HEK293 (cell line): ENCODE results near the gene KDM3B.

Experiments used
- CTCF ChIA-PET: fragments of 350-600 bp; formaldehyde crosslinking; extraction: SDS; loops from one replicate; lab custom pipeline; 2021; ENCODE audit warnings: antibody characterized with exemption; lab: Yijun Ruan, JAX
- POLR2A ChIA-PET: fragments of 300-600 bp; formaldehyde crosslinking; extraction: SDS; loops from one replicate; lab custom pipeline; 2020; ENCODE audit warnings: antibody characterized with exemption, inconsistent platforms; lab: Yijun Ruan, JAX
- H3K27ac ChIP-seq: fragments of 200-500 bp; sonication (Bioruptor generic); 2 replicates; pipeline ENCODE4 v1.5.1; 2014; ENCODE audit warnings: low read depth, low read length, control low read depth, inconsistent platforms; ENCODE audit errors: extremely low read depth
- H3K36me3 ChIP-seq, 2 experiments: fragments of 200-500 bp in 1 of 2; sonication (Bioruptor generic) in 1 of 2; 1 replicate in 1 of 2; 2 replicates in 1 of 2; pipeline ENCODE4 v1.5.1; 2014 to 2017; ENCODE audit warnings: inconsistent platforms in 2 of 2, low read length in 2 of 2; ENCODE audit not compliant: control insufficient read depth in 2 of 2, insufficient read depth in 1 of 2
- H3K4me1 ChIP-seq: fragments of 200-500 bp; sonication (Bioruptor generic); 2 replicates; pipeline ENCODE4 v1.5.1; 2014; ENCODE audit warnings: mild to moderate bottlenecking, low read length, inconsistent platforms; ENCODE audit not compliant: control insufficient read depth, insufficient read depth
- H3K4me3 ChIP-seq: 2 replicates; pipeline ENCODE4 v1.5.1; 2011; ENCODE audit warnings: low read depth, mild to moderate bottlenecking, control low read depth, low read length, moderate library complexity
- H3K9me3 ChIP-seq: fragments of 200-500 bp; sonication (Bioruptor generic); 2 replicates; pipeline ENCODE4 v1.5.1; 2014; ENCODE audit warnings: low read depth, low read length, inconsistent platforms; ENCODE audit not compliant: control insufficient read depth, insufficient read depth
- BCL11B ChIP-seq: fragments of 450-650 bp; formaldehyde crosslinking; IDR thresholded peaks from 2 replicates; pipeline ENCODE4 v1.5.1; 2016; ENCODE audit warnings: low read depth, missing biosample characterization, missing genetic modification characterization
- FEZF1 ChIP-seq: fragments of 450-650 bp; formaldehyde crosslinking; IDR thresholded peaks from 2 replicates; pipeline ENCODE4 v1.5.1; 2016; ENCODE audit warnings: missing biosample characterization, missing genetic modification characterization
- MEIS1 ChIP-seq: sonication (generic); formaldehyde crosslinking; IDR thresholded peaks from 2 replicates; pipeline ENCODE4 v1.8.1; 2022; ENCODE audit warnings: missing genetic modification reagents, mild to moderate bottlenecking, borderline replicate concordance
- PRDM1 ChIP-seq: fragments of 450-650 bp; formaldehyde crosslinking; IDR thresholded peaks from 2 replicates; pipeline ENCODE4; 2016; ENCODE audit warnings: missing biosample characterization, missing genetic modification characterization
- SALL2 ChIP-seq: fragments of 450-650 bp; formaldehyde crosslinking; IDR thresholded peaks from 2 replicates; pipeline ENCODE4 v1.5.0; 2017; ENCODE audit warnings: missing biosample characterization, mild to moderate bottlenecking, missing genetic modification characterization, borderline replicate concordance
- TCF7L2 ChIP-seq: IDR thresholded peaks from 2 replicates; pipeline ENCODE4 v1.6.1; 2011; ENCODE audit warnings: low read depth, mild to moderate bottlenecking, inconsistent platforms, low read length, moderate library complexity, borderline replicate concordance
- ZIC2 ChIP-seq: fragments of 450-650 bp; formaldehyde crosslinking; IDR thresholded peaks from 2 replicates; pipeline ENCODE4 v1.5.1; 2016; ENCODE audit warnings: missing biosample characterization, missing genetic modification characterization
- ZNF114 ChIP-seq: fragments of 450-650 bp; formaldehyde crosslinking; IDR thresholded peaks from 2 replicates; pipeline ENCODE4 v1.5.0; 2017; ENCODE audit warnings: missing biosample characterization, missing genetic modification characterization
- ZNF138 ChIP-seq: fragments of 450-650 bp; formaldehyde crosslinking; IDR thresholded peaks from 2 replicates; pipeline ENCODE4 v1.5.1; 2016; ENCODE audit warnings: missing biosample characterization, missing genetic modification characterization, borderline replicate concordance
- ZNF140 ChIP-seq: fragments of 450-650 bp; formaldehyde crosslinking; IDR thresholded peaks from 2 replicates; pipeline ENCODE4 v1.5.1; 2016; ENCODE audit warnings: missing biosample characterization, missing genetic modification characterization
- ZNF266 ChIP-seq: fragments of 450-650 bp; formaldehyde crosslinking; IDR thresholded peaks from 2 replicates; pipeline ENCODE4 v1.5.1; 2016; ENCODE audit warnings: missing biosample characterization, missing genetic modification characterization, low read depth
- ZNF274 ChIP-seq, 2 experiments: fragments of 200-500 bp in 1 of 2; fragments of 450-650 bp in 1 of 2; sonication (Bioruptor generic) in 1 of 2; formaldehyde crosslinking in 1 of 2; IDR thresholded peaks; 2 replicates each; pipeline versions ENCODE4 v1.5.1 to v1.6.1; 2014 to 2016; ENCODE audit warnings: borderline replicate concordance in 1 of 2, inconsistent platforms in 1 of 2, low read length in 1 of 2, missing biosample characterization in 1 of 2, missing genetic modification characterization in 1 of 2
- ZNF302 ChIP-seq: fragments of 450-650 bp; formaldehyde crosslinking; IDR thresholded peaks from 2 replicates; pipeline ENCODE4 v1.5.1; 2016; ENCODE audit warnings: missing biosample characterization, missing genetic modification characterization, low read depth
- ZNF335 ChIP-seq: fragments of 450-650 bp; formaldehyde crosslinking; conservative IDR thresholded peaks from 2 replicates; pipeline ENCODE4 v1.5.1; 2016; ENCODE audit warnings: missing biosample characterization, missing genetic modification characterization
- ZNF350 ChIP-seq: fragments of 450-650 bp; formaldehyde crosslinking; IDR thresholded peaks from 2 replicates; pipeline ENCODE4 v1.5.0; 2017; ENCODE audit warnings: missing biosample characterization, mild to moderate bottlenecking, missing genetic modification characterization
- ZNF366 ChIP-seq: fragments of 450-650 bp; formaldehyde crosslinking; conservative IDR thresholded peaks from 2 replicates; pipeline ENCODE4 v1.5.1; 2016; ENCODE audit warnings: missing biosample characterization, missing genetic modification characterization
- ZNF404 ChIP-seq: fragments of 450-650 bp; formaldehyde crosslinking; IDR thresholded peaks from 2 replicates; pipeline ENCODE4 v1.5.1; 2017; ENCODE audit warnings: missing biosample characterization, missing genetic modification characterization
- ZNF423 ChIP-seq: fragments of 450-650 bp; formaldehyde crosslinking; IDR thresholded peaks from 2 replicates; pipeline ENCODE4 v1.5.1; 2016; ENCODE audit warnings: missing biosample characterization, missing genetic modification characterization
- ZNF501 ChIP-seq: fragments of 450-650 bp; formaldehyde crosslinking; IDR thresholded peaks from 2 replicates; pipeline ENCODE4 v1.5.1; 2016; ENCODE audit warnings: missing biosample characterization, missing genetic modification characterization
- ZNF510 ChIP-seq: fragments of 450-650 bp; formaldehyde crosslinking; IDR thresholded peaks from 2 replicates; pipeline ENCODE4 v1.5.1; 2018; ENCODE audit warnings: mild to moderate bottlenecking, missing genetic modification characterization, missing biosample characterization; ENCODE audit not compliant: insufficient replicate concordance
- ZNF529 ChIP-seq: fragments of 450-650 bp; formaldehyde crosslinking; IDR thresholded peaks from 2 replicates; pipeline ENCODE4 v1.5.1; 2017; ENCODE audit warnings: missing genetic modification characterization, missing biosample characterization; ENCODE audit not compliant: insufficient replicate concordance
- ZNF544 ChIP-seq: fragments of 450-650 bp; formaldehyde crosslinking; IDR thresholded peaks from 2 replicates; pipeline ENCODE4 v1.5.0; 2017; ENCODE audit warnings: missing biosample characterization, missing genetic modification characterization
- ZNF571 ChIP-seq: fragments of 450-650 bp; formaldehyde crosslinking; IDR thresholded peaks from 2 replicates; pipeline ENCODE4 v1.5.0; 2017; ENCODE audit warnings: missing biosample characterization, missing genetic modification characterization
- ZNF580 ChIP-seq: fragments of 450-650 bp; formaldehyde crosslinking; IDR thresholded peaks from 2 replicates; pipeline ENCODE4 v1.5.1; 2016; ENCODE audit warnings: missing biosample characterization, missing genetic modification characterization
- ZNF623 ChIP-seq: fragments of 450-650 bp; formaldehyde crosslinking; IDR thresholded peaks from 2 replicates; pipeline ENCODE4 v1.5.1; 2016; ENCODE audit warnings: missing biosample characterization, missing genetic modification characterization
- ZNF639 ChIP-seq: fragments of 450-650 bp; formaldehyde crosslinking; IDR thresholded peaks from 2 replicates; pipeline ENCODE4 v1.5.1; 2016; ENCODE audit warnings: missing biosample characterization, missing genetic modification characterization
- ZNF692 ChIP-seq: fragments of 450-650 bp; formaldehyde crosslinking; IDR thresholded peaks from 2 replicates; pipeline ENCODE4 v1.5.1; 2016; ENCODE audit warnings: missing biosample characterization, missing genetic modification characterization
- ZNF76 ChIP-seq: fragments of 450-650 bp; formaldehyde crosslinking; IDR thresholded peaks from 2 replicates; pipeline ENCODE4; 2016; ENCODE audit warnings: low read depth, missing biosample characterization, missing genetic modification characterization, borderline replicate concordance
- ZNF785 ChIP-seq: fragments of 450-650 bp; formaldehyde crosslinking; IDR thresholded peaks from 2 replicates; pipeline ENCODE4 v1.5.1; 2016; ENCODE audit warnings: missing biosample characterization, missing genetic modification characterization
- ZNF791 ChIP-seq: fragments of 450-650 bp; formaldehyde crosslinking; IDR thresholded peaks from 2 replicates; pipeline ENCODE4 v1.5.1; 2016; ENCODE audit warnings: missing biosample characterization, missing genetic modification characterization
- ZSCAN5A ChIP-seq: fragments of 450-650 bp; formaldehyde crosslinking; IDR thresholded peaks from 2 replicates; pipeline ENCODE4 v1.5.1; 2016; ENCODE audit warnings: missing biosample characterization, missing genetic modification characterization

KDM3B gene

GRCh38 chr5:138371454-138371853 is 19.0 kb downstream of the KDM3B start:
- ChIA-PET POLR2A (interaction anchor here (0.6 to 2.1 kb wide), 2 partner anchors 167 to 192 kb away, joined by 5 to 6 read pairs; partner anchors contain the start of gene KIF20A), CTCF (interaction anchor here (0.6 to 7.6 kb wide), 4 partner anchors 18 to 149 kb away, joined by 3 to 94 read pairs (median 6); partner anchors contain the start of gene KDM3B)
- H3K9me3 ChIP-seq, result no peaks in the 10 kb centered on the region
- TF ChIP-seq SALL2 (tag by site-specific recombination) (no peak), ZNF785 (tag by site-specific recombination) (no peak), ZNF639 (tag by site-specific recombination) (no peak), ZNF423 (tag by site-specific recombination) (no peak), ZNF529 (tag by site-specific recombination) (no peak), FEZF1 (no peak), ZNF544 (tag by site-specific recombination) (no peak), ZNF510 (no peak), ZNF404 (no peak), BCL11B (tag by site-specific recombination) (no peak), ZIC2 (tag by site-specific recombination) (no peak), ZNF571 (tag by site-specific recombination) (no peak), ZNF580 (tag by site-specific recombination) (no peak), ZNF350 (no peak), ZNF138 (tag by site-specific recombination) (no peak)
- no peak overlapping the region for H3K4me3 ChIP-seq
- peaks cover 8 to 22% of the 10 kb centered on the region in 2 experiments for H3K36me3 ChIP-seq
- no peak overlapping the region for H3K27ac ChIP-seq
- peaks cover 19% of the 10 kb centered on the region for H3K4me1 ChIP-seq

GRCh38 chr5:138372225-138372624 is 19.7 kb downstream of the KDM3B start:
- Histone ChIP-seq H3K4me3 (no peak overlapping the region), H3K9me3 (no peaks in the 10 kb centered on the region), H3K4me1 (peaks cover 15% of the 10 kb centered on the region), H3K27ac (no peak overlapping the region), H3K36me3 (peaks cover 11 to 25% of the 10 kb centered on the region in 2 experiments)
- POLR2A ChIA-PET, result interaction anchor here (0.6 to 2.1 kb wide), 3 partner anchors 19 to 193 kb away, joined by 3 to 6 read pairs (median 3); partner anchors contain the start of gene KIF20A
- TF ChIP-seq ZNF366 (tag by site-specific recombination), result no peak
- no peak for TF ChIP-seq SALL2 (tag by site-specific recombination)
- TF ChIP-seq ZNF274 (IDR thresholded peaks at IDR 0.05; ENCODE audit: low read length), result no peak
- TF ChIP-seq ZNF274 (tag by site-specific recombination; IDR thresholded peaks at IDR 0.05; ENCODE audit: borderline replicate concordance), result no peak
- TF ChIP-seq ZNF114 (tag by site-specific recombination), result no peak
- TF ChIP-seq ZNF76 (tag by site-specific recombination), result no peak
- no peak for TF ChIP-seq ZNF404
- TF ChIP-seq ZNF266, result no peak
- TF ChIP-seq ZNF140 (tag by site-specific recombination), result no peak
- no peak for TF ChIP-seq ZNF335 (tag by site-specific recombination)
- no peak for TF ChIP-seq ZNF623 (tag by site-specific recombination)
- no peak for TF ChIP-seq TCF7L2
- no peak for TF ChIP-seq ZNF692 (tag by site-specific recombination)
- TF ChIP-seq ZNF302 (tag by site-specific recombination), result no peak
- no peak for TF ChIP-seq ZSCAN5A (tag by site-specific recombination)
- TF ChIP-seq PRDM1 (tag by site-specific recombination), result no peak
- no peak for TF ChIP-seq ZNF501 (tag by site-specific recombination)
- TF ChIP-seq ZNF791 (tag by site-specific recombination), result no peak
- no peak for TF ChIP-seq MEIS1 (CRISPR knock-in tag)
- CTCF ChIA-PET, result interaction anchor here (7.6 kb wide), 1 partner anchor 19 kb away, joined by 94 read pairs; the partner anchor contains the start of gene KDM3B
